WI38 (cell line): Measurements from ENCODE around the gene EIF4G1.

Experiments
- H3K4me3 ChIP-seq: 2 replicates; pipeline ENCODE4 v1.5.1; 2011; ENCODE audit warnings: low read depth, mild to moderate bottlenecking, control low read depth, low read length
- CTCF ChIP-seq: IDR thresholded peaks from 2 replicates; pipeline ENCODE4 v1.5.1; 2012; ENCODE audit warnings: low read depth, mild to moderate bottlenecking, control low read depth, low read length

EIF4G1 gene

GRCh38 chr3:184354121-184354728, 39.8 kb downstream of the EIF4G1 start:
- TF ChIP-seq CTCF = peak; percentile 77

GRCh38 chr3:184354754-184355153, 40.3 kb downstream of the EIF4G1 start:
- H3K4me3 ChIP-seq = no peak overlapping the region
- TF ChIP-seq CTCF = no peak

More at GRCh38 chr3:184354121-184354728, 39.8 kb downstream of the EIF4G1 start:
- no peak overlapping the region for H3K4me3 ChIP-seq

- no peak overlapping the region for H3K4me3 ChIP-seq
- TF ChIP-seq CTCF = no peak
Observed at GRCh38 chr3:184355261-184356040, 41.0 kb downstream of the EIF4G1 start.

GRCh38 chr3:184357248-184358123, 43.1 kb downstream of the EIF4G1 start:
- no peak for TF ChIP-seq CTCF
- H3K4me3 ChIP-seq = no peak overlapping the region

- TF ChIP-seq CTCF = no peak
- no peak overlapping the region for H3K4me3 ChIP-seq
Observed at GRCh38 chr3:184358124-184358767, 43.8 kb downstream of the EIF4G1 start.

- H3K4me3 ChIP-seq = no peak overlapping the region
- TF ChIP-seq CTCF = no peak
Observed at GRCh38 chr3:184358921-184359350, 44.5 kb downstream of the EIF4G1 start.
